NCI-H510A treated with DMSO at 0.1 percent for 48 hours (cell line): Measurements from ENCODE around the gene GMFB.

Source experiments
- DNase-seq: peaks from one replicate; lab custom pipeline; 2025; lab: John Stamatoyannopoulos, UW

The GMFB gene

GRCh38 chr14:54425068-54425467 lies 63.7 kb downstream of the GMFB start:
- DNase-seq, result no peak
